Measurements from ENCODE around the gene ZSWIM7. TPM values are rescaled to one million over a fixed set of nuclear protein-coding genes. Genes with fewer than 3 reads are reported as not detected.

ZSWIM7 gene
- total and polyA plus RNA-seq, 2 of the 4 experiments (the other 2 are of a cell fraction): 6.8 to 12.1 TPM

DNA sequence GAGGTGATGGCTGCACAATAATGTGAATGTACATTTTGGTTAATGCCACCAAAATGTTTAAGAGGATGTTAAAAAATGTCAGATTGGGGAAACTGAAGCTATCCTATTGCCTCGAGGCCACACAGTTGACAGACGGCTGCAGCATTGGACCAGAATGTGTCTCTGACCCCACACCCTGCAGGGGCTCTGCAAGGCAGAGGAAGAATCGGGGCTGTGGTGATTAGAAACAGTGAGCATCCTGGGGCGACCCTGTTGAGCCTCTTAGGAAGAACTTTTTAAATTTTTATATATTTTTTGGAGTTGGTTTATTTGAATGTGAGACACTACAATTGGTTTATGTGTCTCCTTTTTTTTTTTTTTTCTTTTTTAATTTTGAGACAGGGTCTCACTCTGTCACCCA, 69.6 kb downstream of the ZSWIM7 start:
- no peak overlapping the region for H4K8ac ChIP-seq (ENCODE audit: low read depth in 2 of 2, low read length in 2 of 2)
- no peak overlapping the region for H2BK20ac ChIP-seq (ENCODE audit: low read depth, low read length)
- H4K20me1 ChIP-seq (ENCODE audit: insufficient read depth, low read length): no peaks in the 10 kb centered on the region
- BruUV-seq (replicated peaks): no TSS peak
- no peak overlapping the region for H3K4me3 ChIP-seq (ENCODE audit: insufficient read depth, low read depth, low read length)
- H2BK15ac ChIP-seq (ENCODE audit: low read depth, low read length): no peak overlapping the region
- no peaks in the 10 kb centered on the region for H3K36me3 ChIP-seq (ENCODE audit: control insufficient read depth, insufficient read depth, low read length)
- no peak overlapping the region for H3K9ac ChIP-seq (ENCODE audit: low read depth, low read length)
- H2AK5ac ChIP-seq (ENCODE audit: low read depth, low read length): no peak overlapping the region
- no CpG with 5 or more reads among the region's 4 CpGs for WGBS, 2 experiments (ENCODE audit: extremely low coverage in 2 of 2, insufficient read length in 1 of 2)
- no peak overlapping the region for H3K14ac ChIP-seq (replicated peaks; ENCODE audit: low read depth, low read length)
- ChIA-PET POLR2A (ENCODE audit: unreplicated experiment) (interaction anchor here (0.5 kb wide), 1 partner anchor 695 kb away, joined by 7 read pairs; no protein-coding TSS in a partner anchor), CTCF (interaction anchor here (0.6 kb wide), 1 partner anchor 655 kb away, joined by 5 read pairs; no protein-coding TSS in a partner anchor)
- no peak overlapping the region for H3K23ac ChIP-seq (ENCODE audit: low read depth, low read length)
- H3K27ac ChIP-seq (ENCODE audit: insufficient read depth, low read length): no peak overlapping the region
- ATAC-seq (ENCODE audit: low read depth): no peak
- in situ Hi-C loops (cut with MboI; ENCODE audit: low sequenced_read_pairs): no loop called here
- H2AFZ ChIP-seq (replicated peaks; ENCODE audit: low read length, poor library complexity): no peak overlapping the region
- dilution Hi-C loops (cut with HindIII; ENCODE audit: low sequenced_read_pairs, unreplicated experiment): no loop called here
- no peak for DNase-seq
- no peak overlapping the region for H4K5ac ChIP-seq (ENCODE audit: low read depth, low read length)
- H2BK120ac ChIP-seq (ENCODE audit: low read depth, low read length): no peak overlapping the region
- no peak overlapping the region for H4K91ac ChIP-seq (ENCODE audit: insufficient read depth, low read depth, low read length)
- H3K27me3 ChIP-seq (ENCODE audit: control insufficient read depth, insufficient read depth, low read length): peaks cover 12% of the 10 kb centered on the region
- H3K56ac ChIP-seq (ENCODE audit: extremely low read depth, insufficient read depth, low read length): no peak overlapping the region
- no peaks in the 10 kb centered on the region for H3K4me1 ChIP-seq (ENCODE audit: control insufficient read depth, insufficient read depth, low read length)
- no peak overlapping the region for H3K4ac ChIP-seq (ENCODE audit: low read depth, low read length)
- no peaks in the 10 kb centered on the region for H3K9me1 ChIP-seq (ENCODE audit: insufficient read depth, low read length)
- no peaks in the 10 kb centered on the region for H3K79me1 ChIP-seq (ENCODE audit: low read depth in 1 of 2, low read length in 2 of 2)
- no peaks in the 10 kb centered on the region for H3K9me3 ChIP-seq (ENCODE audit: control insufficient read depth, insufficient read depth, low read length)
- TF ChIP-seq, protein P1, sequence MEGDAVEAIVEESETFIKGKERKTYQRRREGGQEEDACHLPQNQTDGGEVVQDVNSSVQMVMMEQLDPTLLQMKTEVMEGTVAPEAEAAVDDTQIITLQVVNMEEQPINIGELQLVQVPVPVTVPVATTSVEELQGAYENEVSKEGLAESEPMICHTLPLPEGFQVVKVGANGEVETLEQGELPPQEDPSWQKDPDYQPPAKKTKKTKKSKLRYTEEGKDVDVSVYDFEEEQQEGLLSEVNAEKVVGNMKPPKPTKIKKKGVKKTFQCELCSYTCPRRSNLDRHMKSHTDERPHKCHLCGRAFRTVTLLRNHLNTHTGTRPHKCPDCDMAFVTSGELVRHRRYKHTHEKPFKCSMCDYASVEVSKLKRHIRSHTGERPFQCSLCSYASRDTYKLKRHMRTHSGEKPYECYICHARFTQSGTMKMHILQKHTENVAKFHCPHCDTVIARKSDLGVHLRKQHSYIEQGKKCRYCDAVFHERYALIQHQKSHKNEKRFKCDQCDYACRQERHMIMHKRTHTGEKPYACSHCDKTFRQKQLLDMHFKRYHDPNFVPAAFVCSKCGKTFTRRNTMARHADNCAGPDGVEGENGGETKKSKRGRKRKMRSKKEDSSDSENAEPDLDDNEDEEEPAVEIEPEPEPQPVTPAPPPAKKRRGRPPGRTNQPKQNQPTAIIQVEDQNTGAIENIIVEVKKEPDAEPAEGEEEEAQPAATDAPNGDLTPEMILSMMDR (conservative IDR thresholded peaks at IDR 0.05; ENCODE audit: low read depth, low read length): no peak
- no peak for TF ChIP-seq SMC3 (IDR thresholded peaks at IDR 0.05; ENCODE audit: low read depth, low read length)
- no peak for TF ChIP-seq RFX5 (IDR thresholded peaks at IDR 0.05; ENCODE audit: low read depth, low read length)
- TF ChIP-seq NFE2L2 (IDR thresholded peaks at IDR 0.05; ENCODE audit: low read depth, low read length): no peak
- TF ChIP-seq, protein P2, sequence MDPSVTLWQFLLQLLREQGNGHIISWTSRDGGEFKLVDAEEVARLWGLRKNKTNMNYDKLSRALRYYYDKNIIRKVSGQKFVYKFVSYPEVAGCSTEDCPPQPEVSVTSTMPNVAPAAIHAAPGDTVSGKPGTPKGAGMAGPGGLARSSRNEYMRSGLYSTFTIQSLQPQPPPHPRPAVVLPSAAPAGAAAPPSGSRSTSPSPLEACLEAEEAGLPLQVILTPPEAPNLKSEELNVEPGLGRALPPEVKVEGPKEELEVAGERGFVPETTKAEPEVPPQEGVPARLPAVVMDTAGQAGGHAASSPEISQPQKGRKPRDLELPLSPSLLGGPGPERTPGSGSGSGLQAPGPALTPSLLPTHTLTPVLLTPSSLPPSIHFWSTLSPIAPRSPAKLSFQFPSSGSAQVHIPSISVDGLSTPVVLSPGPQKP (IDR thresholded peaks at IDR 0.05; ENCODE audit: borderline replicate concordance, low read depth, low read length): no peak
- no peak for TF ChIP-seq CEBPB (IDR thresholded peaks at IDR 0.05; ENCODE audit: low read depth, low read length)
- TF ChIP-seq, protein P3, sequence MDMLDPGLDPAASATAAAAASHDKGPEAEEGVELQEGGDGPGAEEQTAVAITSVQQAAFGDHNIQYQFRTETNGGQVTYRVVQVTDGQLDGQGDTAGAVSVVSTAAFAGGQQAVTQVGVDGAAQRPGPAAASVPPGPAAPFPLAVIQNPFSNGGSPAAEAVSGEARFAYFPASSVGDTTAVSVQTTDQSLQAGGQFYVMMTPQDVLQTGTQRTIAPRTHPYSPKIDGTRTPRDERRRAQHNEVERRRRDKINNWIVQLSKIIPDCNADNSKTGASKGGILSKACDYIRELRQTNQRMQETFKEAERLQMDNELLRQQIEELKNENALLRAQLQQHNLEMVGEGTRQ (IDR thresholded peaks at IDR 0.05; ENCODE audit: low read depth, low read length): no peak
- TF ChIP-seq MAFK (IDR thresholded peaks at IDR 0.05; ENCODE audit: low read depth, low read length): no peak
- no peak for TF ChIP-seq MAZ (IDR thresholded peaks at IDR 0.05; ENCODE audit: borderline replicate concordance, low read depth, low read length)
- no peak for TF ChIP-seq MXI1 (IDR thresholded peaks at IDR 0.05; ENCODE audit: borderline replicate concordance, low read depth, low read length)
- no peak for TF ChIP-seq POLR2A (IDR thresholded peaks at IDR 0.05; ENCODE audit: low read depth, low read length)
- no peak for TF ChIP-seq FOS (IDR thresholded peaks at IDR 0.05; ENCODE audit: low read depth, low read length)
- no peak for TF ChIP-seq BHLHE40 (IDR thresholded peaks at IDR 0.05; ENCODE audit: low read depth, low read length)
- TF ChIP-seq RCOR1 (IDR thresholded peaks at IDR 0.05; ENCODE audit: insufficient replicate concordance, low read length): no peak
- intact Hi-C loops (cut with micrococcal nuclease): no loop called here
- H3K4me2 ChIP-seq (ENCODE audit: low read depth, low read length): no peak overlapping the region
- H3K18ac ChIP-seq (ENCODE audit: low read depth, low read length): no peak overlapping the region
- H2AK9ac ChIP-seq (replicated peaks; ENCODE audit: low read depth, low read length, poor library complexity): no peak overlapping the region
- H2BK5ac ChIP-seq (ENCODE audit: low read depth, low read length, poor library complexity, severe bottlenecking): no peak overlapping the region

Measured in IMR-90 (cell line).